GM19043 (cell line): ENCODE measurements around the gene ZNFX1.

Source experiments
- ATAC-seq: cut with Tn5 transposase; IDR thresholded peaks from one replicate; pipeline ENCODE4 v1.9.1; 2021; ENCODE audit warnings: low read depth; ENCODE audit not compliant: unreplicated experiment

ZNFX1 gene

GRCh38 chr20:49252556-49253350 is 25.1 kb downstream of the ZNFX1 start:
- ATAC-seq: no peak

GRCh38 chr20:49248879-49249665 is 28.8 kb downstream of the ZNFX1 start:
- ATAC-seq: no peak

DNA sequence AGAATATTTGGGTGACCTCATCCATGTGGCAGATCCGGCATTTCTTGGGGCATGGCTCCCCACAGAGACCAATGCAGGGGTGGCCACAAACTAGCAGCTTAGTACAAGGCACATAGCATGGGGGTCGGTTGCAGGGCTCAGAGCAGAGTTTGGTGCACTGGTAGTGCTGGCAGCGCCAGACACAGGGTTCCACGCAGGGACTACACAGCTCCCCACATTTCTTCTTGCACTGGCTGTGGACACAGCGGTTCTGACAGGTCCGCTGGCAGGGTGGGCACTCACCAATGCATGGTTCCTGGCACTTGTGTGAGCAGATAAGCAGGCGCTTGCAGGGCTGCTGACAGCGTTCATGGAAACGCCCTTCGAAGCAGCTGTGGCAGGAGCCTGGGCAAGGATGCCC is 29.6 kb downstream of the ZNFX1 start:
- ATAC-seq: no peak

DNA sequence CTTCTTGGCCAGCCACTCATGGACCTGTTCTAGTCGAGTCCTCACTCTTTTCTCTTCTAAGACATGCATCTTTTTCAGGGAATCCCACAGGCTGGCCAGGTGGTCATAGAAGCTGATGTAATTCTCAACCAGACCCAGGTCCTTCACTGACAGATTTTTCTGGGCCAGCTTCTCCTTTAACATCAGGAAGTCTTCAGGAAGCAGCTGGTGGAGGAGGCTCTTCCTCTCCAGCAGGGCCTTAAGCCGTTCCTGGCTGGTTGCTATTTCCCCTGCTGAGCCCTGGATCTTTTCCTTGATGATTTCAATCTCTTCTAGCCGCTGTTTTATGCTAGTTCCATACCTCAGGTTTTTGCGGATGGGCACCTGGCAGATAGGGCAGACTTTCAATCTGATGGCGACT is 30.1 kb downstream of the ZNFX1 start:
- ATAC-seq: no peak

DNA sequence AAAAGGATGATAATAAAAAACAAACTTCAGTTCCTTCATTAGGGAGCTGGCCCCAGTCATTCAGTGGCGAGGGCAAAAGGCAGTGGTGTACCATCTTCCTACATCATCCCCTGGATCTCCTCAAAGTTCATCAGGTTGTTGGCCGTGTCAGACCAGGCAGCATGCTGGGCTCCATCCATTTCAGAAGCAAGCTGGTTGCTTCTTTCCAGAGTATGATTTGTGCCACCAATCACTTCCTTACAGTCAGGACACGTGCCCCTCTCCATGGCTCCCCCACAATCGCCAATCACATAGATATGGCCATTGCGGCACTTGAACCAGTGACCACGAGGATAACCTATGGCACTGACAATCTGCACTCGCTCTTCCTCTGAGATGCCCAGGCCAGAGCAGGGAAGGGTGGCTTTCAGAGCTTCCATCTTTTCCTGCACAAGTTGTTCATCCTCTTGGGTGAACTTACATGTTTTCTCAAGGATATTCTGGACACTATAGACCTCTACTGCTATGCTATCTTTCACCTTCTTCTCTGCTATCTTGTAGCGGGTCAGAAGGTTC is 30.6 kb downstream of the ZNFX1 start:
- ATAC-seq: no peak

- ATAC-seq: no peak
Measured at GRCh38 chr20:49245921-49246740, 31.7 kb downstream of the ZNFX1 start.

GRCh38 chr20:49237531-49237930 is 40.3 kb downstream of the ZNFX1 start:
- no peak for ATAC-seq

- no peak for ATAC-seq
Measured at GRCh38 chr20:49236301-49236700, 41.6 kb downstream of the ZNFX1 start.

- no peak for ATAC-seq
Measured at GRCh38 chr20:49234831-49235230, 43.0 kb downstream of the ZNFX1 start.

DNA sequence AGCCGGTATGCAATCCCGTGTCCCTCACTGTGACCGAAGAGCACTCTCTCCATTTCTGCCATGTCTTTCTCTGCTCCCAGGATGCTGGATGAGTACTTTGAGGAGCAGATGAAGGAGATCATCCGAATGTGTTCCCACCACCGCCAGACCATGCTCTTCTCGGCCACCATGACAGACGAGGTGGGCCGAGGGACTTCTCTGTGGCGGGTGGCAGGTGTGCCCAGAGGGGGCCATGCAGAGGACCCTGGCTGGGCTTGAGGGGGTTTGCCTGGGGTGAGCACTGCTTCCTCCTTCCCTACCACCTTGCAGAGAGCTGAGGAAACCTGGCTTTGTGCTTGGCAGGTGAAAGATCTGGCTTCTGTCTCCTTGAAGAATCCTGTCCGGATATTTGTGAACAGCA is 44.6 kb downstream of the ZNFX1 start:
- no peak for ATAC-seq

- ATAC-seq: no peak
Measured at GRCh38 chr20:49231471-49231870, 46.4 kb downstream of the ZNFX1 start.

GRCh38 chr20:49230561-49231133 is 47.2 kb downstream of the ZNFX1 start:
- ATAC-seq: no peak

DNA sequence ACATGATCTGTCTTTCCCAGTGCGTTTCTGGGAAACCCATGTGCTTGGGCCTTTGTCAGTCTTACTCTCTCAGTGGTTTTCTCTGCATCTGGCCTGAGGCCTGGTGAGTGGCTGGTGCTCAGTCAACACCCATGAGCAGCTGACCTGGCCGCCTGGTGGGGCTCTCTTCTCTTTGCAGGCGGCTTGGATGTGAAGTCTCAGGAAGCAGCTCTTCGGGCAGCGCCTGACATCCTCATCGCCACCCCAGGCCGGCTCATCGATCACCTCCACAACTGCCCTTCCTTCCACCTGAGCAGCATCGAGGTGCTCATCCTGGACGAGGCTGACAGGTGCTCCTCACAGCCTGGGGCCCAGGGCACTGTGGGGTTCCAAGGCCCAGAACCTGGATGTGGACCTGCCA is 47.8 kb downstream of the ZNFX1 start:
- ATAC-seq: no peak

GRCh38 chr20:49229381-49229780 is 48.5 kb downstream of the ZNFX1 start:
- ATAC-seq: no peak

GRCh38 chr20:49228676-49229075 is 49.2 kb downstream of the ZNFX1 start:
- no peak for ATAC-seq

- ATAC-seq: no peak
Measured at GRCh38 chr20:49225896-49226295, 52.0 kb downstream of the ZNFX1 start.

DNA sequence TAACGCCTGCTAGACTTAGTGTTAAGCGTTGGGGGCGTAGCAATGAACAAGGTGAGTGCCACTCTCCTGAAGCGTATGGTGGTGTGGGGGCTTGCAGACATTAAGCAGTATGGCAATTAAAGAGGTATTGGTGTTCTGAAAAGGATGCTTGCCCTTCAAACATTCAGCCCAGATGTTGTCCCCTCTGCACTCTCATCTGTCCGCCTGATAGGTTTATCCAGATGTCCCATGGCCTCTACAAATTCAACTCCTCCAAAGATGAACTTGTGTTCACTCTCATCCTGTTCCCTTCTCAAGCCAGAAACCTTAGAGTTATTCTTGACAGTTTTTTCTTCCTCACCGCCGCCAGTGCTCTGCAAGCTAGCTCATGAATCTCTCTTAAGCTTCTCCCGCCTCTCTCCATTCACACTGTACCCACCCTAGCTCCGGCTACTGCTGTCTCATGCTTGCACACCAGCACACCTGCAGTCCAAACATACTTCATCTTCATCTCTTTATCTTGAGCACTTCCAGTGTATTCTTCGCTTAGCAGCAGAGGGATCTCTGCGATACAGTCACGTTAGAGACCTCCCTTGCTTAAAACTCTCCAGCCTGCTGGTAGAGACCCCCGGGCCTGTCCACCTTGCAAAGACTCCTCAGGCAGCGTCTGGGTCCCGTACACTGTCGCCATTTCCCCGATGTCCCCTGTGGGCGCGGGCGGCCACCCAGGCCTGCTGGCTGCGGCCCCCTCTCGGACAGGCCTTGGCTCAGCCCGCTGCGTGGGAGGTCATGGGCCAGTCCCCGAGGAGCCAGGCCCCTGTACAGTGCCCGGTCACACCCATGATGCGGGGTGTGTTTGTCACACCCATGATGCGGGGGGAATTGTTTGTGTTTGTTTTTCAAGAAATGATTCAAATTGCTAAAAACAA is 57.7 kb downstream of the ZNFX1 start:
- ATAC-seq: no peak

DNA sequence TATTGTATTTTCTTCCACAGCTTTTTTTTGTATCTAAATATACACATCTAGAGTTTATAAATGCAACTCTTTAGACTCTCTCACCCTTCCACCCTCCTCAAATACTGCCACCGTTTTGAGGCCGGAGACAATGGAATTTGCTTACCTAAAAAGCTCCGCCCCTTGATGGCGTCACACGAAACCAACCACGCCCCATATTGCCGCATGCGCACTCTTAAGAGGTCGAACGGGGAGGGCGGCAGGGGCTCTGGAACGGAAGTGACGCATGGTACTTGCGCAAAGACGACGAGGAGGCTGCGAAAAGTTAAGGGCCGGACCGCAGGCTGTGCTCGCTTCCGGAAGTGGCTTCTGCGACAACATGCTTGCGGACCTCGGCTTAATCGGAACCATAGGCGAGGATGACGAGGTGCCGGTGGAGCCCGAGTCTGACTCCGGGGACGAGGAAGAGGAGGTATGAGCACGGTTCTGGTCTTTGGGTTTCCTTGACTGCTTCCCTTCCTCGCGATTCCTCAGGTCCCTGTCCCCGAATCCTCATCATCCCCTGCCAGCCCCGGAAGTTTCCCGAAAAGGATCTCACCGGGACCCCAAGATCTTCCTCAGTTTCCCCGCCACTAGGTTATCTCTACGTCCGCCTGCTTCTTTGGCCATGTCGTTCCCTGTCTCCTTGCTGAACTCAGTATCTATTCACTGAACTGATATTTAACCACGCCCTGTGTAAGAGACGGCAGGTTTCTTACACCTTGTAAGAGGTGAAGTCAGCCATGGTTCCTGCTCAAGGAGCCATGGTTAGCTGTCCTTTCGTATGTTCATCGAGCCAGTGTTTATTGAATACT is 58.5 kb downstream of the ZNFX1 start, which contains the start of gene DDX27:
DDX27 (plus strand) TSS at position 326 of the 833 bp plus-strand sequence; CDS start at position 359, 33 bp downstream.
- ATAC-seq: peak; percentile 88
